OCI-M2 (cell line): Measurements from ENCODE around the gene IER2.

Source experiments
- DNase-seq: peaks from one replicate; lab custom pipeline; 2025; ENCODE audit not compliant: unreplicated experiment; lab: John Stamatoyannopoulos, UW

Gene IER2

DNA sequence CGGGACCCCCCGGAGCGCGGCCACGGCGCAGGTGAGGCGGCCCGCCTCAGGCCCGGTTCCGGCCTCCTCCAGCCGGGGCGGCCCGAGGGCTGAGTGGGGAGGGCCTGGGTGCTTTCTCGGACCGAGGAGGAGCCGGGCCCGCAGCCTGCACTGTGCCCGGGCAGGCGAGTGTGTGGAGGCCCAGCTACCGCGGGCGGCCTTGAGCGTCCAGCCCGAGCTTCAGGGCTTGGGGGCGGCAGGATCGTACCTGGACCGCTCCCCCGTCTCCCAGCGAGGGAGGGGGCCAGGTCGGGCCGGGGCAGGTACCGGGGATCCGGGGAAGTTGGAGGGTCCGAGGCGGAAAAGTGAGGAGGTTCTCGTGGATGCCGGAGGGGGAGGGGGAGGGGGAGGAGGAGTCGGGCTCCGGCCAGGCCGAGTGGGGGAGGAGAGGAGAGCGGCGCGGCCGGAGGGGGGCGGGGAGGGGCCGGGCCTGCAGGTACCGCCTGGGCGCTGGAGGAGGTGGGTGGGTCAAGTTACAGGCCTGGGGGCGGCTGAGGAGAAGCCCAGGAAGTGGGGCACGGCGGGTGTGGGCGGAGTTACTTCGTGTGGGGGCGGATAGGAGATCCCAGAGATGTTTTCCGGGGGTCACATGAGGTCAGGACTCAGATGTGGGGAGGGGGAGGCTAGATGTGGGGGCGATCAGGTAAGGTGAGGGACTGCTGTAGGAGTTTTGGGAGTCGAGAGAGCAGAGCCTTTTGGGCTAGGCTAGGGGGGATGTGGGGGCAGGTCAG lies 31.6 kb upstream of the IER2 start:
- no peak for DNase-seq

DNA sequence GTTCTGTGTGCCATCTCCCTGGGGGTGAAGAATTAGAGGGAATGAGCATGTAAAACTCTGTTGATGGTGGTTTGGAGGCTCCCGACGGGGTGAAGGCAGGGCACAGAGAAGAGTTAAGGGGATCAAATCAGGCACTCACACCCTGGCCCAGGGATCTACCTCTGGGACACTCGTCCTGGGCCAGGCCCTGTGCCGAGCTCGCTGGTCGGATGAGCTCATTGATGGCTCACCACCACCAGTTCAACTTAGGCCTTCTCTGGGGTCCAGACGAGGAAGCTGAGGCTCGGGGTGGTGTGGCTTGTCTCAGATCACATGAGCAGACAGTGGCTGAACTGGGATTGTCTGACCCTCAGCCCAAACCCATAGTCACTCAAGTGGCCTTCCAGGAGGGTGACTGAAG lies 30.6 kb upstream of the IER2 start:
- DNase-seq, result no peak

DNA sequence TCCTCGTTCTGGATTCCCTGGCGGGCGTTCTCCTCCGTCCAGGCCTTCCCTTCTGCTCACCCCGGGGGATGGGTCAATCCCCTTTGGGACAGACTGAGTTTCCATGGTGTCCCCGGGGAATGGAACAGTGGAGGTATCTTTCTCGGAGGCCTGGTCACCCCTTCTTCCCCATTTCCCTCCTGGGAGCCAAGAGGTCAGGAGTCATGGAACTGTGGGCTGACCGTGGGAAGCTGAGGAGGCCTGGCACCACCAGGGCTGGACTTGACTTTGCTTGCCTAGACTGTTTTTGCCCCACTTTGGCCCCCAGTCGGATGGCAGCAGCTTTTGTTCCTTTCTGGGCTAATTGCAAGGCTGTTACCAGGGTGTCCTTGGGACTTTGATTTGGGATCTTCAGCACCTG lies 30.2 kb upstream of the IER2 start:
- no peak for DNase-seq

DNA sequence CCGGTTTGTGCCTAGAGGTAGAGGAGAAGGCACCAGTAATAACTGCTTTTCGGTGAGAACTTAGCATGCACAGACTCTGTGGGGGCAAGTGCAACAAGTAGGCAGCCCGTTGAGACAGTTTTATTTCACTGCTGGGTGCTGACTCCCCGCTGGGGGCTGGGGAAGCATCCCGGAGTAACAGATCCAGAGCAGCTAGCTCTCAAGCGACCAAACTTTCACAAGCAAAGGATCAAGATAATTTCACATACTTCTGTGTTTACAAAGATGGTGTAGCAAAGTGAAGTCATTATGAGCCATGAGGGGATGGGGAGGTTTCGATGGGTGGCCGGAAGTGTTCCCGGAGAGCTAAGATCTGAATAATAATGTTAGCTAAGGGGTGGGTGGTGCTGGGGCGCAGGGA lies 29.4 kb upstream of the IER2 start:
- no peak for DNase-seq

GRCh38 chr19:13121551-13122274 lies 28.5 kb upstream of the IER2 start:
- no peak for DNase-seq

DNA sequence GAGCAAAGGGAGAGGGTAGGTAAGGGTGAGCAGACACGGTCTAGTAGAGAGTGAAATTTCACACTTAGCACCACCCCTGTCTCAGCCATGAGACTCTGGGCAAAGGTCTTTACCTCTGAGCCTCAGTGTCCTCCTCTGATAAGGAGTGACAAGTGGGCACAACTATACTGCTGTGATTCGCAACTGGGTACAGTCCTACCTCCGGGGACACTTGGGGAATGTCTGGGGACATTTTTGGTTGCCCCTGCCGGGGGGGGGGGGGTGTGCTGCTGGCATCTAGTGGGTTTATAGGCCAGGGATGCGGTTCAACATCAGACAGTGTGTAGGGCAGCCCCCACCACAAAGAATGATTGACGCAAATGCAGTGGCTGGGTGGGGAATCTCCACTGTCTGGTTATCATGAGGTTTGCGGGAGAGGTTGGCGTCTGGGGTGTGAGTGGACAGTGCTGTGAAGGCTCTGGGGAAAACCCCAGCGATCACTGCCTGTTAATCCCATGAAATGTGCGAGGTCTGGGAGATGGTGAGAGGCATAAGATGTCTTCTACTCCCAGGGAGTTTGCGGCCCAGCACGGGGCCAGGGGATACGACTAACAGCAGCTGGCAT lies 27.8 kb upstream of the IER2 start:
- DNase-seq, result no peak

DNA sequence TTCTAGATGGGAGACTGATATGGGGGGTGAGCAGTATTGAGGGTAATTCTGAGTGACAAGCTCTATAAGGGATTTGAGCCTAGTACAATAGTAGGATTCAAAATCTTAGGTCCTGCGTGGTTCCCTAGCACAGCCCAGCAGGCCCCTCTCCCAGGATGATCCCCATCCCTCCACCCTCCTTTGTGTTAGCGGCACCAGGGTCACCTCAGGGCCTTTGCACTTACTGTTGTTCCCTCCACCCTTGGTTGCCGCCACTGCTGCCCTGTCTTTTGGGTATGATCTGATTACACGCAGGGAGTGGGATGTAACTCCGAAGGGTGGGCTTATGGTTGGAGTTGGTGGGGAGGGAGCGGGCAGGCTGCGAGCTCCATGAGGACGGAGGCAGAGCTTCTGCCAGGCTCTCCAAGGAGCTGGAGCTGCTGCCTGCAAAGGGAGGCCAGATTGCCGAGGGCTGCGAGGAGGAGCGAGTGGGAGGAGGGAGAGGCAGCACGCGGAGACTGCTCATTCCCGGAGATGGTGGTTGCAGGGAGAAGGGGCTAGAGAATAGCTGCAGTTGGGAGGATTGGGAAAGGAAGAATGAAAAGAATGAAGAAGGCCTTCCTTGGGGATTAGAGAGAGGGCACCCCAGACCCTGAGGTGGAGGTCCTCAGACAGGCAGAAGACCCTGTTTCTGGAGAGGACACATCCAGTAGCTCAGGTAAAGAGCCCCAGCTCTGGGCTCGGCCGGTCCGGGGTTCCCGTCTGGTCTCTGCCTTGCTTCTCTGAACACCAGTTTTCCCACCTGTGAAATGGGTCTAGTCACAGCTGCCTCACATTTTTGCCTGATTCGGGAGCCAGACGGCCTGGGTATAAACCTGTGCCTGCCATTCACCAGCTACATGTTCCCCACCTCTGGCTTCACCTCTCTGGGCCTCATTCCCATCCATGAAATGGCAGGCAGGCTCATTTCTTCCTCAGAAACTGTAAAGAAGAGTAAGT lies 26.9 kb upstream of the IER2 start:
- no peak for DNase-seq

DNA sequence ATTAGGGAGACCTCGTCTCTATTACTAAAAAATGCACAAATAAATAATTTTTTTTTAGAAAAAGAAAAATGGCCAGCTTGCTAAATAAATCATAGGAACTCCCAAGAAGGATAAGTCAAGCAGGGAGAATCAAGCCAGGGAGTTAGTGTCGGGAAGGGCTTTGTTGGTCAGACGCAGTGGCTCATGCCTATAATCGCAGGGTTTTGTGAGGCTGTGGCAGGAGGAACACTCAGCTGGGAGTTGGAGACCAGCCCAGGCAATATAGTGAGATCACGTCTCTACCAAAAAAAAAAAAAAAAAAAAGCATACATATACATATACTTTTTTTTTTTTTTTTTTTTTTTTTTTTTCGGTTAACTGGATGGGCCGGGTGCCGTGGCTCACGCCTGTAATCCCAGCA lies 23.2 kb upstream of the IER2 start:
- no peak for DNase-seq

- no peak for DNase-seq
Measured at GRCh38 chr19:13127811-13128575, 22.2 kb upstream of the IER2 start.

GRCh38 chr19:13128583-13128982 lies 21.6 kb upstream of the IER2 start:
- no peak for DNase-seq

DNA sequence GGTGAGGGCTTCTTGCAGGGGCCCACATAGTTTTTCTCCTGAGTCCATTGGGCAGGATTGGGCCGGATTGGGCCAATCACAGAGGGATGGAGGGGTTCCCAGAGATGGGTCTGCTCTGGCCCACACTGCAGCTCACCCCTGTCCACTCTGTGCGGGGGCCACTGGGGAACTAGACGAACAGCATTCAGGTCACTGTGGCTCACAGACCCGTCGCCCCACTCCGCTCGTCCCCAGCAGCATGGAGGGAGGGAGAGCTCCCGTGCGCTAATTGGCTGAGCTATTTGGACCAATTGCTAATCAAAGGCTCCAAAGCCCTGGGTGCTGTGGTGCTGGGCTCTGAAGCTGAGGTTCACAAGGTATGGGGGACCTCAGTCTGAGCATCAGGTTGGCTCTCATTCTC lies 20.8 kb upstream of the IER2 start:
- DNase-seq, result no peak

- DNase-seq, result no peak
Measured at GRCh38 chr19:13130886-13131490, 19.2 kb upstream of the IER2 start.

DNA sequence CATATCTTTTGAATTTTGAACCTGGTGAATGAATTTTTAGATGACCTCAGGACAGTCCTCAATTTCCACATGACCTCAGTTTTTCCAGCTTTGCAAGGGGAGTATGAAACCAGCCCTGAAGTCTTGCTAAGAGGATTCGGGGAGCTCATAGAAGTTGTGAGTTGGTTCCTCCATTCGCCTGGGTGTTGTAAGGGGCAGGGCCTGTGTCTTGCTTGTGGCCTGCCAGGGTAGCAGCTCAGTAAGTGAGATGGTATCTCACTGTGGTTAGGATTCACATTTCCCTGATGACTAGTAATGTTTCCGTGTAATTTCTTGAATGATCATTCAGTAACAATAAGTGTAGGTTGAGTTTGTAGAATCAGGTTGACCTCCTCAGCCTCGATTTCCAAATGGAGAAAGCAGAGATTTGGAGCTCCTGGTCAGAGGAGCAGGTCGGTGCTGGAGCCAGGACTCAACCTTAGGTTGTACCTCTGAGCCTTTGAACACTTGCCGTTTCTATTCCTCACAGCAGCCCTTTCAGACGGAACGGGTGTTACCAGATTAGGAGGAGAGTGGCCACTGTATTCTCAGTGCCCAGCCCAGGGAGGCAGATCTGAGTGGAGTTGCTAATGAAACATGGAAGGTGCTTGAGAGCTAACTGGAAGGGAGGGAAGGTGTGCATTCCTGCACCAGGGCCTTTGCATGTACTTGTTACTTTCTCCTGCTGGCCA lies 17.6 kb upstream of the IER2 start:
- DNase-seq, result no peak

DNA sequence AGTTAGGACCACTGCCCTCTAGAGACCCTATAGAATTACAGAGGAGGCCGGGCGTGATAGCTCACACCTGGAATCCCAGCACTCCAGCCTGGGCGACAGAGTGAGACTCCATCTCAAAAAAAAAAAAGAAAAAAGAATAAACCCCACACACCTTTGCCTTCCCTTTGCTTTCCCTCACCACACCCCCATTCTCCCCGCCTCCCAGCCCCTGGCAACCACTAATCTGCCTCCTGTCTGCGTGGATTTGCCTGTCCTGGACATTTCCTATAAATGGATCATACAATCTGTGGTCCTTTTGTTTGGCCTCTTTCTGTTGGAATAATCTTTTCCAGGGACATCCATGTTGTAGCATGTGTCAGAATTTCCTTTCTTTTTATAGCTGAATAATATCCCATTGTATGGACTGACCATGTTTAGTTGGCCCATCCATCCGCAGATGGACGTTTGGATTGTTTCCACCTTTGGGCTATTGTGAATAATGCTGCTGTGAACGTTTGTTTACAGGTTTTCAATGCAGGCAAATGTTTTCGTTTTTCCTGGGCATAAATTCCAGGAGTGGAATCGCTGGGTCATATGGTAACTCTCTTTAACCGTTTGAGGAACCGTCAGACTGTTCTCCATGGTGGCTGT lies 16.9 kb upstream of the IER2 start:
- DNase-seq, result no peak

DNA sequence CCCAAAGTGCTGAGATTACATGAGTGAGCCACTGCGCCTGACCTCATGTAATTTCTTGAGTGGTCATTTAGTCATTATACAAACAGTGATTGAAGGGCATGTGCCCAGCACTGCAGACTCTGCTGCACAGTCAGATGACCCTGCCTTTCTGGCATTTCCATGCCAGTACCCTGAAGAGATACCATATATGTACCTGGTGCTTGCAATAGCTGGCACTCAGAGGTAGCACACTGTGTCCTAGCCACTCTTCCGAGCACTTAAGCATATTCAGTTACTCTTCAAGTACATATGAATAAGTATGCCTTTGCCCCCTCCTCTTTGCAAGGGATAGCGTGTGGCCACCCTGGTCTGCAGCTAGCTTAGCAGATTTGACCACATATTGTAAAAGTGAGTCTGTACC lies 15.6 kb upstream of the IER2 start:
- DNase-seq, result no peak

DNA sequence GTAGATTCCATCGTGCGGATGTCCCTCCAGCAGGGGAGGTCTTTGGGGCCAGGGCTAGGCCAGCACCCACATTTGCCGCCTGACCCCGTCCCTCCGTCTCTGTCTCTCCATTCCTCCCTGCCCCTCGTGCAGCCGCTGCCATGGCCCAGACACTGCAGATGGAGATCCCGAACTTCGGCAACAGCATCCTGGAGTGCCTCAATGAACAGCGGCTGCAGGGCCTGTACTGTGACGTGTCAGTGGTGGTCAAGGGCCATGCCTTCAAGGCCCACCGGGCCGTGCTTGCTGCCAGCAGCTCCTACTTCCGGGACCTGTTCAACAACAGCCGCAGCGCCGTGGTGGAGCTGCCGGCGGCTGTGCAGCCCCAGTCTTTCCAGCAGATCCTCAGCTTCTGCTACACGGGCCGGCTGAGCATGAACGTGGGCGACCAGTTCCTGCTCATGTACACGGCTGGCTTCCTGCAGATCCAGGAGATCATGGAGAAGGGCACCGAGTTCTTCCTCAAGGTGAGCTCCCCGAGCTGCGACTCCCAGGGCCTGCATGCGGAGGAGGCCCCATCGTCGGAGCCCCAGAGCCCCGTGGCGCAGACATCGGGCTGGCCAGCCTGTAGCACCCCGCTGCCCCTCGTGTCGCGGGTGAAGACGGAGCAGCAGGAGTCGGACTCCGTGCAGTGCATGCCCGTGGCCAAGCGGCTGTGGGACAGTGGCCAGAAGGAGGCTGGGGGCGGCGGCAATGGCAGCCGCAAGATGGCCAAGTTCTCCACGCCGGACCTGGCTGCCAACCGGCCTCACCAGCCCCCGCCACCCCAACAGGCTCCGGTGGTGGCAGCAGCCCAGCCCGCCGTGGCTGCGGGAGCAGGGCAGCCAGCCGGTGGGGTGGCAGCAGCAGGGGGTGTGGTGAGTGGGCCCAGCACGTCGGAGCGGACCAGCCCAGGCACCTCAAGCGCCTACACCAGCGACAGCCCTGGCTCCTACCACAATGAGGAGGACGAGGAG lies 14.8 kb upstream of the IER2 start:
- DNase-seq, result no peak

DNA sequence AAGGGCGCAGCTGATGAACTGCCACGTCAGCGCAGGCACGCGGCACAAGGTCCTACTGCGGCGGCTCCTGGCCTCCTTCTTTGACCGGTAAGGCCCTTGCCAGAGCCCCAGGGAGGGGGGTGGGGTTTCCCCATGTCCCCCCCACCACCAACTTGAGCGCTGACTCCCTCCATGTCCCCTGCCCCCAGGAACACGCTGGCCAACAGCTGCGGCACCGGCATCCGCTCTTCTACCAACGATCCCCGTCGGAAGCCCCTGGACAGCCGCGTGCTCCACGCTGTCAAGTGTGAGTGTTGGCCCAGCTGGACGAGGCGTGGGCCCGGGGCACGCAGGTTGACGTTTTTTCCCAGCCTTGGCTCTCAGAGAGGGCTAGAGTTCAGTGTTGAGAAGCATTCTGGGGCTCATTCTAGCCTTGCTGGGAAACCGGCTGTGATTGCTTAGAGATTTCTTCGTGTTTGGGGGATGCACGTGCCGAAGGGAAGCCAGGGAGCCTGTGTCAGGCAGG lies 12.9 kb upstream of the IER2 start:
- DNase-seq, result no peak
